HepG2 (cell line): ENCODE data around the gene TMEM125. TPM values are rescaled to one million over a fixed set of nuclear protein-coding genes. Genes with fewer than 3 reads are reported as not detected.
A peak's percentile ranks its signal among the peaks of the same experiment; 100 is the strongest.

ENCODE experiments used
- ATF6 ChIP-seq: sonication (generic); formaldehyde crosslinking; conservative IDR thresholded peaks from 2 replicates; pipeline ENCODE4 v1.4.0; 2020; ENCODE audit warnings: missing genetic modification reagents
- CERS6 ChIP-seq: sonication (generic); formaldehyde crosslinking; IDR thresholded peaks from 2 replicates; pipeline ENCODE4 v1.5.0; 2020; ENCODE audit warnings: missing genetic modification reagents
- DRAP1 ChIP-seq: IDR thresholded peaks from 2 replicates; pipeline ENCODE4 v1.6.1; 2016; ENCODE audit warnings: missing genetic modification reagents, missing compliant biosample characterization
- STAT5B ChIP-seq: sonication (generic); formaldehyde crosslinking; IDR thresholded peaks from 2 replicates; pipeline ENCODE4 v1.4.0; 2020; ENCODE audit warnings: missing genetic modification reagents
- TARDBP ChIP-seq: sonication (generic); formaldehyde crosslinking; IDR thresholded peaks from 2 replicates; pipeline ENCODE4 v1.8.0; 2022; ENCODE audit warnings: mild to moderate bottlenecking, missing genetic modification reagents
- TSC22D2 ChIP-seq: sonication (generic); formaldehyde crosslinking; IDR thresholded peaks from 2 replicates; pipeline ENCODE4 v1.5.1; 2020; ENCODE audit warnings: missing genetic modification reagents, mild to moderate bottlenecking, borderline replicate concordance
- ZBTB21 ChIP-seq: sonication (generic); formaldehyde crosslinking; IDR thresholded peaks from 2 replicates; pipeline ENCODE4 v1.4.0; 2020; ENCODE audit warnings: missing genetic modification reagents
- ZBTB49 ChIP-seq: sonication (generic); formaldehyde crosslinking; IDR thresholded peaks from 2 replicates; pipeline ENCODE4 v1.4.0; 2020; ENCODE audit warnings: missing genetic modification reagents, borderline replicate concordance
- ZNF20 ChIP-seq: sonication (generic); formaldehyde crosslinking; IDR thresholded peaks from 2 replicates; pipeline ENCODE4 v1.4.0; 2020; ENCODE audit warnings: mild to moderate bottlenecking, moderate library complexity, missing genetic modification reagents
- ZNF407 ChIP-seq: sonication (generic); formaldehyde crosslinking; IDR thresholded peaks from one replicate; pipeline ENCODE4 v1.5.1; 2020; ENCODE audit warnings: mild to moderate bottlenecking, missing genetic modification reagents; ENCODE audit errors: not compliant biosample characterization
- ZNF510 ChIP-seq: sonication (generic); formaldehyde crosslinking; IDR thresholded peaks from 2 replicates; pipeline ENCODE4 v1.4.0; 2020; ENCODE audit warnings: low read depth, mild to moderate bottlenecking, missing genetic modification reagents
- ZNF572 ChIP-seq: sonication (generic); formaldehyde crosslinking; IDR thresholded peaks from 2 replicates; pipeline ENCODE4 v1.5.1; 2020; ENCODE audit warnings: mild to moderate bottlenecking, missing genetic modification reagents
- polyA plus RNA-seq, 8 experiments: library from polyadenylated mRNA; depleted of rRNA in 3 of 8; stranded (reverse) in 7 of 8; unstranded in 1 of 8; fragments of >200 nt; fragmentation: Illumina TruSeq in 4 of 8; extraction: Trizol in 4 of 8; gene quantifications; 2 replicates each; pipeline versions ENCODE4 v1.2.1 to v1.2.3, GENCODE V29; 2011 to 2016; ENCODE audit warnings: low read depth in 4 of 8, missing spikeins in 1 of 8, mixed read lengths in 1 of 8; ENCODE audit not compliant: insufficient read depth in 1 of 8
- total RNA-seq, 5 experiments: library from RNA; depleted of rRNA; stranded (reverse); fragments of >200 nt; fragmentation: Illumina TruSeq; extraction: Trizol; gene quantifications; 2 replicates each; pipeline ENCODE4 v1.2.3, GENCODE V29; 2016; ENCODE audit warnings: low read depth in 1 of 5

Gene TMEM125
- total and polyA plus RNA-seq, 2 of the 13 experiments (the other 11 are each of a cell fraction or from before 2014, with no cell fraction given), result 0.03 TPM; not detected in 1

GRCh38 chr1:43282220-43283195 lies 12.7 kb downstream of the TMEM125 start (continued):
- TF ChIP-seq ZNF407 (CRISPR knock-in tag) (no peak), ATF6 (CRISPR knock-in tag) (no peak), TSC22D2 (no peak), ZBTB49 (no peak), ZBTB21 (CRISPR knock-in tag) (no peak), ZNF510 (no peak), DRAP1 (CRISPR knock-in tag) (no peak; the same call in 1 of the 2 replicates), ZNF572 (CRISPR knock-in tag) (no peak), CERS6 (no peak), STAT5B (CRISPR knock-in tag) (no peak), TARDBP (CRISPR knock-in tag) (peak; percentile 56; the same call in 1 of the 2 replicates), ZNF20 (CRISPR knock-in tag) (no peak)
